ENCODE measurements around the gene HAT1.

The HAT1 gene

GRCh38 chr2:171958475-171958874, 36.2 kb downstream of the HAT1 start:
- no peak for FAIRE-seq

GRCh38 chr2:171959998-171960397, 37.7 kb downstream of the HAT1 start:
- TF ChIP-seq CTCF (IDR thresholded peaks at IDR 0.05; ENCODE audit: insufficient read depth, missing control alignments): no peak
- no peak for FAIRE-seq

More at GRCh38 chr2:171958475-171958874, 36.2 kb downstream of the HAT1 start:
- no peak for TF ChIP-seq CTCF (IDR thresholded peaks at IDR 0.05; ENCODE audit: insufficient read depth, missing control alignments)
- DNase-seq (ENCODE audit: insufficient read length, low spot score): no peak

GRCh38 chr2:171960570-171960969, 38.3 kb downstream of the HAT1 start:
- TF ChIP-seq CTCF (IDR thresholded peaks at IDR 0.05; ENCODE audit: insufficient read depth, missing control alignments): no peak
- no peak for DNase-seq (ENCODE audit: insufficient read length, low spot score)
- no peak for FAIRE-seq

More at GRCh38 chr2:171959998-171960397, 37.7 kb downstream of the HAT1 start:
- no peak for DNase-seq (ENCODE audit: insufficient read length, low spot score)

GRCh38 chr2:171963198-171963597, 40.9 kb downstream of the HAT1 start:
- DNase-seq (ENCODE audit: insufficient read length, low spot score): no peak
- no peak for TF ChIP-seq CTCF (IDR thresholded peaks at IDR 0.05; ENCODE audit: insufficient read depth, missing control alignments)
- no peak for FAIRE-seq

- FAIRE-seq (no peak), DNase-seq (ENCODE audit: insufficient read length, low spot score) (no peak)
- TF ChIP-seq CTCF (IDR thresholded peaks at IDR 0.05; ENCODE audit: insufficient read depth, missing control alignments): no peak
Observed at GRCh38 chr2:171964308-171964707, 42.0 kb downstream of the HAT1 start.

GRCh38 chr2:171965238-171965637, 43.0 kb downstream of the HAT1 start:
- no peak for TF ChIP-seq CTCF (IDR thresholded peaks at IDR 0.05; ENCODE audit: insufficient read depth, missing control alignments)
- peak; percentile 55 for FAIRE-seq
- DNase-seq (ENCODE audit: insufficient read length, low spot score): no peak

GRCh38 chr2:171965661-171966060, 43.4 kb downstream of the HAT1 start:
- no peak for TF ChIP-seq CTCF (IDR thresholded peaks at IDR 0.05; ENCODE audit: insufficient read depth, missing control alignments)
- no peak for DNase-seq (ENCODE audit: insufficient read length, low spot score)
- no peak for FAIRE-seq

Measured in D721Med (cell line).